ENCODE measurements around the gene URGCP. TPM values are rescaled to one million over a fixed set of nuclear protein-coding genes. Genes with fewer than 3 reads are reported as not detected.

URGCP gene
- total RNA-seq, 1 experiment from 2014 or later, result 30.7 TPM

DNA sequence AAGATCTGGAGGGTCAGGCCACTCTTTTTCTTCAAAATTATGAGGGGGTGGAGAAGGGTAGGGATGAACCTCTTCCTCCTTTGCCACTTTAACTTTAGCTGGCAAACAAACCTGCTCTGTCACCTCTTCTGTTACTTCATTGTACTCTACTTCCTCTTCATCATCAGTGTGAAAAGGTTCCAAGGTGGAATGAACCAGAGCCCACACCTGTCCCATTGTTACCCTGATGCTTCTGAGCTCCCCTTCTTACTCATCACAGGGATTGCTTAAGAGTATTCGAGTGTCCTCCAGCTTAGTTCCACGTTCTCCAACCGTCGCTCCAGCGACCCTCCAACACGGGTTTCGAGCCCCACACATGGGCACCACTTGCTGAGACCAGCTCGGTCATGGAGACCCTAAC lies 42.3 kb downstream of the URGCP start:
- Histone ChIP-seq H4K20me1 (ENCODE audit: control insufficient read depth, insufficient read depth, insufficient read length) (no peaks in the 10 kb centered on the region), H3K4me2 (ENCODE audit: insufficient read depth, insufficient read length, low read length) (no peak overlapping the region), H2BK15ac (ENCODE audit: low read depth, low read length) (no peak overlapping the region), H3K23me2 (ENCODE audit: insufficient read length, low read depth, low read length, poor library complexity, severe bottlenecking) (no peaks in the 10 kb centered on the region), H3K4ac (ENCODE audit: low read depth, low read length) (no peak overlapping the region), H3K27ac (ENCODE audit: insufficient read length, low read depth, low read length) (no peak overlapping the region), H3K27me3 (ENCODE audit: insufficient read depth, low read length) (no peaks in the 10 kb centered on the region), H2AK5ac (ENCODE audit: insufficient read length, low read length) (no peak overlapping the region), H4K5ac (ENCODE audit: insufficient read length, low read depth, low read length) (no peak overlapping the region), H3K79me2 (ENCODE audit: insufficient read depth, low read length) (no peaks in the 10 kb centered on the region), H4K91ac (ENCODE audit: insufficient read length, low read depth, low read length) (no peak overlapping the region), H3K9ac (ENCODE audit: extremely low read depth, insufficient read length, low read length) (no peak overlapping the region), H3K9me3 (ENCODE audit: control insufficient read depth, low read depth, low read length) (no peaks in the 10 kb centered on the region), H4K8ac (replicated peaks; ENCODE audit: insufficient read length, low read depth, low read length) (no peak overlapping the region), H3K18ac (ENCODE audit: insufficient read length, low read depth, low read length) (no peak overlapping the region), H2BK5ac (ENCODE audit: insufficient read length, low read length) (no peak overlapping the region), H3K4me1 (ENCODE audit: insufficient read depth, low read length) (no peaks in the 10 kb centered on the region), H2BK120ac (ENCODE audit: low read depth, low read length, poor library complexity, severe bottlenecking) (no peak overlapping the region), H3T11ph (ENCODE audit: low read length) (no peak overlapping the region), H2AFZ (ENCODE audit: low read length) (no peak overlapping the region), H2BK20ac (ENCODE audit: low read depth, low read length, poor library complexity, severe bottlenecking) (no peak overlapping the region), H3K79me1 (ENCODE audit: insufficient read depth, low read depth, low read length, poor library complexity, severe bottlenecking) (no peaks in the 10 kb centered on the region), H3K14ac (ENCODE audit: insufficient read depth, low read length) (no peak overlapping the region), H3K56ac (ENCODE audit: insufficient read length, low read depth, low read length) (no peak overlapping the region), H2BK12ac (ENCODE audit: insufficient read length, low read depth, low read length) (no peak overlapping the region), H3K23ac (ENCODE audit: insufficient read length, low read depth, low read length) (no peak overlapping the region)
- Mint-ChIP-seq H3K27me3 (ENCODE audit: low read depth) (no peaks in the 10 kb centered on the region), H3K36me3 (ENCODE audit: insufficient read depth in 1 of 3, low read depth in 3 of 3) (peaks cover 23 to 27% (median 26%) of the 10 kb centered on the region in 3 experiments), H3K27ac (0 out of 7 replicates have a peak overlapping the region, but pooled peaks of 1 of the 3 experiments have one; percentile 57), H3K9me3 (peaks cover 0 to 5% of the 10 kb centered on the region in 2 experiments; a peak in 2 of 5 replicates), H3K4me3 (no peak overlapping the region), H3K4me1 (peaks cover 15 to 19% of the 10 kb centered on the region in 2 experiments)
- DNase-seq, result no peak
- WGBS (ENCODE audit: extremely low coverage, insufficient read length, low lambda C conversion rate), result no CpG with 5 or more reads among the region's 8 CpGs
- TF ChIP-seq CTCF (conservative IDR thresholded peaks at IDR 0.05), result no peak

Measured in H9 (cell line).